ENCODE results near the gene IRAK1.

DNA sequence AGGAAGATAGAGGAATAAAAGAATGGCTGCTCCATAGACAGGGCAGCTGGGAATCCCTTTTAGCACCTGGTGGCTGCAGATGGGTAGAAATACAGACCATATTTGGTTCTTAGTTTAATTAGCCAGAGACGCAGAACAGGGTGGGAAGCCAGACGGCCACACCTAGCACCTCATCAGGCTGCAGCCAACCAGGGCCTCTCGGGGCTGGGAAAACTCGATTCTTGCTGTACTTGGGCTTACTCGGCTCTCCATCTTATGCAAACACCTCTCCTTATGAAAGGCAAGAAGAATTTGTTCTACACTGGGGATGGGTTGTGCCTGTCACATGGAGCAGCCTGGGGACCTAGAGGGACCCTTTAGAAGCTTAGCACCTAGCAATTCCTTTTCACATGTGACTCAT, 19.7 kb downstream of the IRAK1 start:
- TF ChIP-seq CBFB (CRISPR knock-in tag; IDR thresholded peaks at IDR 0.05), result no peak
- TF ChIP-seq DBP (CRISPR knock-in tag; IDR thresholded peaks at IDR 0.05; ENCODE audit: not compliant biosample characterization), result no peak
- TF ChIP-seq, protein P1, sequence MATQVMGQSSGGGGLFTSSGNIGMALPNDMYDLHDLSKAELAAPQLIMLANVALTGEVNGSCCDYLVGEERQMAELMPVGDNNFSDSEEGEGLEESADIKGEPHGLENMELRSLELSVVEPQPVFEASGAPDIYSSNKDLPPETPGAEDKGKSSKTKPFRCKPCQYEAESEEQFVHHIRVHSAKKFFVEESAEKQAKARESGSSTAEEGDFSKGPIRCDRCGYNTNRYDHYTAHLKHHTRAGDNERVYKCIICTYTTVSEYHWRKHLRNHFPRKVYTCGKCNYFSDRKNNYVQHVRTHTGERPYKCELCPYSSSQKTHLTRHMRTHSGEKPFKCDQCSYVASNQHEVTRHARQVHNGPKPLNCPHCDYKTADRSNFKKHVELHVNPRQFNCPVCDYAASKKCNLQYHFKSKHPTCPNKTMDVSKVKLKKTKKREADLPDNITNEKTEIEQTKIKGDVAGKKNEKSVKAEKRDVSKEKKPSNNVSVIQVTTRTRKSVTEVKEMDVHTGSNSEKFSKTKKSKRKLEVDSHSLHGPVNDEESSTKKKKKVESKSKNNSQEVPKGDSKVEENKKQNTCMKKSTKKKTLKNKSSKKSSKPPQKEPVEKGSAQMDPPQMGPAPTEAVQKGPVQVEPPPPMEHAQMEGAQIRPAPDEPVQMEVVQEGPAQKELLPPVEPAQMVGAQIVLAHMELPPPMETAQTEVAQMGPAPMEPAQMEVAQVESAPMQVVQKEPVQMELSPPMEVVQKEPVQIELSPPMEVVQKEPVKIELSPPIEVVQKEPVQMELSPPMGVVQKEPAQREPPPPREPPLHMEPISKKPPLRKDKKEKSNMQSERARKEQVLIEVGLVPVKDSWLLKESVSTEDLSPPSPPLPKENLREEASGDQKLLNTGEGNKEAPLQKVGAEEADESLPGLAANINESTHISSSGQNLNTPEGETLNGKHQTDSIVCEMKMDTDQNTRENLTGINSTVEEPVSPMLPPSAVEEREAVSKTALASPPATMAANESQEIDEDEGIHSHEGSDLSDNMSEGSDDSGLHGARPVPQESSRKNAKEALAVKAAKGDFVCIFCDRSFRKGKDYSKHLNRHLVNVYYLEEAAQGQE (IDR thresholded peaks at IDR 0.05; ENCODE audit: borderline replicate concordance in 1 of 2, low read depth in 1 of 2, low read length in 2 of 2), result no peak
- no peak for TF ChIP-seq TCF12 (IDR thresholded peaks at IDR 0.05)
- no peak for TF ChIP-seq TCF12 (CRISPR knock-in tag; IDR thresholded peaks at IDR 0.05)
- no peak for TF ChIP-seq ZNF362 (CRISPR knock-in tag; IDR thresholded peaks at IDR 0.05; ENCODE audit: borderline replicate concordance)
- TF ChIP-seq, protein P2, sequence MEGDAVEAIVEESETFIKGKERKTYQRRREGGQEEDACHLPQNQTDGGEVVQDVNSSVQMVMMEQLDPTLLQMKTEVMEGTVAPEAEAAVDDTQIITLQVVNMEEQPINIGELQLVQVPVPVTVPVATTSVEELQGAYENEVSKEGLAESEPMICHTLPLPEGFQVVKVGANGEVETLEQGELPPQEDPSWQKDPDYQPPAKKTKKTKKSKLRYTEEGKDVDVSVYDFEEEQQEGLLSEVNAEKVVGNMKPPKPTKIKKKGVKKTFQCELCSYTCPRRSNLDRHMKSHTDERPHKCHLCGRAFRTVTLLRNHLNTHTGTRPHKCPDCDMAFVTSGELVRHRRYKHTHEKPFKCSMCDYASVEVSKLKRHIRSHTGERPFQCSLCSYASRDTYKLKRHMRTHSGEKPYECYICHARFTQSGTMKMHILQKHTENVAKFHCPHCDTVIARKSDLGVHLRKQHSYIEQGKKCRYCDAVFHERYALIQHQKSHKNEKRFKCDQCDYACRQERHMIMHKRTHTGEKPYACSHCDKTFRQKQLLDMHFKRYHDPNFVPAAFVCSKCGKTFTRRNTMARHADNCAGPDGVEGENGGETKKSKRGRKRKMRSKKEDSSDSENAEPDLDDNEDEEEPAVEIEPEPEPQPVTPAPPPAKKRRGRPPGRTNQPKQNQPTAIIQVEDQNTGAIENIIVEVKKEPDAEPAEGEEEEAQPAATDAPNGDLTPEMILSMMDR (CRISPR knock-in tag; IDR thresholded peaks at IDR 0.05), result no peak
- no peak for TF ChIP-seq RAD21 (CRISPR knock-in tag; IDR thresholded peaks at IDR 0.05)
- no peak for TF ChIP-seq ZNF121 (CRISPR knock-in tag; IDR thresholded peaks at IDR 0.05)
- TF ChIP-seq, protein P3, sequence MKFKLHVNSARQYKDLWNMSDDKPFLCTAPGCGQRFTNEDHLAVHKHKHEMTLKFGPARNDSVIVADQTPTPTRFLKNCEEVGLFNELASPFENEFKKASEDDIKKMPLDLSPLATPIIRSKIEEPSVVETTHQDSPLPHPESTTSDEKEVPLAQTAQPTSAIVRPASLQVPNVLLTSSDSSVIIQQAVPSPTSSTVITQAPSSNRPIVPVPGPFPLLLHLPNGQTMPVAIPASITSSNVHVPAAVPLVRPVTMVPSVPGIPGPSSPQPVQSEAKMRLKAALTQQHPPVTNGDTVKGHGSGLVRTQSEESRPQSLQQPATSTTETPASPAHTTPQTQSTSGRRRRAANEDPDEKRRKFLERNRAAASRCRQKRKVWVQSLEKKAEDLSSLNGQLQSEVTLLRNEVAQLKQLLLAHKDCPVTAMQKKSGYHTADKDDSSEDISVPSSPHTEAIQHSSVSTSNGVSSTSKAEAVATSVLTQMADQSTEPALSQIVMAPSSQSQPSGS (CRISPR knock-in tag; IDR thresholded peaks at IDR 0.05), result no peak

Data from HepG2 (cell line).